NB4 (cell line): Measurements from ENCODE around the gene CCR7.

Experiments used
- DNase-seq: peaks from one replicate; pipeline ENCODE4 v3.0.0; 2010; ENCODE audit warnings: low read depth
- H3K4me3 ChIP-seq: one replicate; pipeline ENCODE4 v1.5.1; 2011; ENCODE audit warnings: mild to moderate bottlenecking, low read depth, low read length, moderate library complexity
- CTCF ChIP-seq: IDR thresholded peaks from one replicate; pipeline ENCODE4 v1.5.1; 2012; ENCODE audit warnings: low read depth, low read length
- MAX ChIP-seq: IDR thresholded peaks from 2 replicates; pipeline ENCODE4 v1.6.1; 2011; ENCODE audit warnings: low read depth, low read length
- MYC ChIP-seq: IDR thresholded peaks from 2 replicates; pipeline ENCODE4 v1.6.1; 2011; ENCODE audit warnings: low read depth, low read length
- POLR2A ChIP-seq: IDR thresholded peaks from 2 replicates; pipeline ENCODE4 v1.6.1; 2011; ENCODE audit warnings: mild to moderate bottlenecking; ENCODE audit not compliant: insufficient read length; ENCODE audit errors: extremely low read depth

Gene CCR7

GRCh38 chr17:40538936-40539705 lies 26.2 kb downstream of the CCR7 start:
- H3K4me3 ChIP-seq: no peak overlapping the region
- DNase-seq: no peak
- TF ChIP-seq MYC (no peak), CTCF (no peak), MAX (no peak), POLR2A (no peak)

- TF ChIP-seq POLR2A (no peak), MAX (no peak), MYC (no peak), CTCF (no peak)
- no peak overlapping the region for H3K4me3 ChIP-seq
- DNase-seq: no peak
Measured at GRCh38 chr17:40538019-40538935, 27.0 kb downstream of the CCR7 start.

GRCh38 chr17:40536295-40537171 lies 28.7 kb downstream of the CCR7 start:
- no peak for TF ChIP-seq MYC
- TF ChIP-seq CTCF: no peak
- no peak for TF ChIP-seq POLR2A
- no peak for TF ChIP-seq MAX
- DNase-seq: no peak
- H3K4me3 ChIP-seq: no peak overlapping the region

- DNase-seq: no peak
- no peak for TF ChIP-seq CTCF
- no peak for TF ChIP-seq MAX
- TF ChIP-seq MYC: no peak
- TF ChIP-seq POLR2A: no peak
- no peak overlapping the region for H3K4me3 ChIP-seq
Measured at GRCh38 chr17:40535924-40536294, 29.4 kb downstream of the CCR7 start.

- DNase-seq: no peak
- H3K4me3 ChIP-seq: no peak overlapping the region
- TF ChIP-seq POLR2A (no peak), MYC (no peak), MAX (no peak), CTCF (no peak)
Measured at GRCh38 chr17:40535438-40535837, 29.8 kb downstream of the CCR7 start.
